K562 (cell line): ENCODE measurements around the gene UGT3A2. TPM values are rescaled to one million over a fixed set of nuclear protein-coding genes. Genes with fewer than 3 reads are reported as not detected.

ENCODE experiments used
- ATAC-seq: fragments of 200-7000 bp; cut with Tn5 transposase; 3 replicates; pipeline ENCODE4 v1.9.1; 2020; ENCODE audit warnings: moderate library complexity
- BruUV-seq: library from RNA; stranded (reverse); fragments of 400-500 nt; replicated peaks from 2 replicates; lab custom pipeline; 2021; lab: Mats Ljungman, UMichigan
- CTCF ChIA-PET: fragments of 300-600 bp; formaldehyde crosslinking; extraction: SDS; loops from one replicate; lab custom pipeline; 2021; ENCODE audit warnings: low intra/inter-chr PET ratio; lab: Yijun Ruan, JAX
- POLR2A ChIA-PET: fragments of 300-600, 350-650 bp; sonication (Branson Sonifier 250); formaldehyde crosslinking; extraction: SDS; loops from one replicate; lab custom pipeline; 2021; ENCODE audit warnings: antibody characterized with exemption, inconsistent platforms; lab: Yijun Ruan, JAX
- DNase-seq, 4 experiments: peaks; one replicate each; pipeline versions ENCODE4 v3.0.0 to v3.0.0-alpha.2; 2011 to 2018; ENCODE audit warnings: low spot score in 3 of 4, mixed read lengths in 3 of 4; ENCODE audit errors: extremely low read depth in 1 of 4
- FAIRE-seq: peaks from 2 replicates; lab custom pipeline; 2011; peaks lifted over from hg19 to GRCh38; lab: Jason Lieb, UNC
- H2AFZ ChIP-seq: 2 replicates; pipeline ENCODE4 v1.6.0; 2011; ENCODE audit warnings: low read depth, low read length, control low read depth, inconsistent platforms
- H3K27ac ChIP-seq: fragments of 200-600 bp; 3 replicates; pipeline ENCODE4 v1.8.0; 2011; ENCODE audit warnings: low read depth, mild to moderate bottlenecking, control low read depth, inconsistent platforms, low read length, moderate library complexity, mixed read lengths; ENCODE audit errors: extremely low read depth
- H3K27me3 ChIP-seq, 2 experiments: fragments of 300-600 bp in 1 of 2; 2 replicates in 1 of 2; 3 replicates in 1 of 2; pipeline versions ENCODE4 v1.6.0 to v1.8.0; 2011; ENCODE audit warnings: inconsistent platforms in 2 of 2, low read length in 2 of 2, mild to moderate bottlenecking in 1 of 2, mixed read lengths in 1 of 2, moderate library complexity in 1 of 2; ENCODE audit not compliant: control insufficient read depth in 2 of 2, insufficient read depth in 2 of 2
- H3K36me3 ChIP-seq: fragments of 300-600 bp; 3 replicates; pipeline ENCODE4 v1.8.0; 2011; ENCODE audit warnings: mild to moderate bottlenecking, low read length, inconsistent platforms; ENCODE audit not compliant: control insufficient read depth, insufficient read depth
- H3K4me1 ChIP-seq, 2 experiments: fragments of 200-600 bp in 1 of 2; replicated peaks in 1 of 2; 2 replicates in 1 of 2; 3 replicates in 1 of 2; pipeline versions ENCODE4 v1.5.1 to v1.8.0; 2011; ENCODE audit warnings: inconsistent platforms in 2 of 2, low read length in 2 of 2, mild to moderate bottlenecking in 1 of 2, mixed read lengths in 1 of 2, moderate library complexity in 1 of 2; ENCODE audit not compliant: control insufficient read depth in 2 of 2, insufficient read depth in 2 of 2
- H3K4me2 ChIP-seq: 2 replicates; pipeline ENCODE4 v1.6.1; 2011; ENCODE audit warnings: low read length, control low read depth, inconsistent platforms, mixed read lengths; ENCODE audit not compliant: insufficient read depth
- H3K4me3 ChIP-seq: fragments of 200-600 bp; sonication (generic), shearing (Covaris generic); 2 replicates; pipeline ENCODE4 v1.5.1; 2016; ENCODE audit warnings: control low read depth, inconsistent platforms
- H3K79me2 ChIP-seq: fragments of 200-600 bp; 3 replicates; pipeline ENCODE4 v1.8.0; 2011; ENCODE audit warnings: low read length, inconsistent platforms; ENCODE audit not compliant: control insufficient read depth, insufficient read depth
- H3K9ac ChIP-seq, 2 experiments: 2 replicates each; pipeline versions ENCODE4 v1.6.0 to v1.6.1; 2011; ENCODE audit warnings: low read depth in 2 of 2, low read length in 2 of 2, control low read depth in 1 of 2, inconsistent platforms in 1 of 2, mild to moderate bottlenecking in 1 of 2, mixed read lengths in 1 of 2; ENCODE audit not compliant: insufficient read depth in 1 of 2
- H3K9me1 ChIP-seq: one replicate; pipeline ENCODE4 v1.6.0; 2011; ENCODE audit warnings: inconsistent platforms, mild to moderate bottlenecking, low read length, moderate library complexity; ENCODE audit not compliant: control insufficient read depth, insufficient read depth
- H3K9me3 ChIP-seq: replicated peaks from 2 replicates; pipeline ENCODE4 v1.5.1; 2011; ENCODE audit warnings: low read depth, low read length, inconsistent platforms; ENCODE audit not compliant: control insufficient read depth, insufficient read depth
- H4K20me1 ChIP-seq: replicated peaks from 2 replicates; pipeline ENCODE4 v1.6.1; 2011; ENCODE audit warnings: low read length, inconsistent platforms, mixed read lengths; ENCODE audit not compliant: control insufficient read depth, insufficient read depth
- CHD1 ChIP-seq: fragments of 200-600 bp; sonication (generic); IDR thresholded peaks from one replicate; pipeline ENCODE4 v1.6.1; 2012; ENCODE audit warnings: mild to moderate bottlenecking, moderate library complexity, low read length, inconsistent platforms
- GABPA ChIP-seq: fragments of 200-800 bp; sonication (Bioruptor generic); conservative IDR thresholded peaks from 2 replicates; pipeline ENCODE4 v1.6.1; 2016; ENCODE audit warnings: low read depth, missing genetic modification characterization, missing compliant biosample characterization
- HLTF ChIP-seq: fragments of 450-650 bp; IDR thresholded peaks from 2 replicates; pipeline ENCODE4 v1.6.1; 2016
- LEF1 ChIP-seq: fragments of 450-650 bp; IDR thresholded peaks from 2 replicates; pipeline ENCODE4 v1.6.1; 2016; ENCODE audit warnings: mild to moderate bottlenecking
- SMARCE1 ChIP-seq: fragments of 450-650 bp; IDR thresholded peaks from 2 replicates; pipeline ENCODE4 v1.7.1; 2016; ENCODE audit warnings: mild to moderate bottlenecking
- YY1 ChIP-seq, 3 experiments: IDR thresholded peaks; 2 replicates each; pipeline ENCODE4 v1.6.1; 2011; ENCODE audit warnings: low read length in 2 of 3, mild to moderate bottlenecking in 2 of 3, moderate library complexity in 2 of 3, borderline replicate concordance in 1 of 3, control low read depth in 1 of 3, low read depth in 1 of 3; ENCODE audit not compliant: insufficient read depth in 3 of 3, insufficient replicate concordance in 2 of 3, control insufficient read depth in 1 of 3, insufficient read length in 1 of 3; ENCODE audit errors: extremely low read depth in 1 of 3
- ZC3H11A ChIP-seq: IDR thresholded peaks from 2 replicates; pipeline ENCODE4 v1.6.1; 2012; ENCODE audit warnings: low read depth, low read length, improper control_type of control experiment
- ZNF23 ChIP-seq: fragments of 250-450 bp; sonication (Bioruptor Pico); IDR thresholded peaks from 2 replicates; pipeline ENCODE4 v1.4.0; 2020; ENCODE audit warnings: mild to moderate bottlenecking
- ZNF3 ChIP-seq: fragments of 250-450 bp; sonication (Bioruptor Pico); IDR thresholded peaks from 2 replicates; pipeline ENCODE4 v1.5.0; 2021; ENCODE audit warnings: mild to moderate bottlenecking, moderate library complexity
- ZNF41 ChIP-seq: fragments of 250-450 bp; sonication (Bioruptor Pico); conservative IDR thresholded peaks from 2 replicates; pipeline ENCODE4 v1.4.0; 2020; ENCODE audit warnings: mild to moderate bottlenecking
- WGBS: fragments of 100-300 bp; shearing (Covaris generic); methylation state at CpG from one replicate; pipeline ENCODE4 v1.1.6; 2016; ENCODE audit warnings: low coverage, mixed read lengths; ENCODE audit not compliant: insufficient coverage; ENCODE audit errors: missing lambda C conversion rate; 5-methylcytosine and 5-hydroxymethylcytosine counted together
- in situ Hi-C: fragments of 300-500 bp; cut with MboI; formaldehyde crosslinking; loops from 4 replicates; pipeline ENCODE4 v1.15.0; 2018; ENCODE audit warnings: inconsistent platforms, mixed read lengths
- intact Hi-C: fragments of 100-400 bp; cut with micrococcal nuclease; formaldehyde crosslinking; loops from 2 replicates; pipeline ENCODE4 v1.14.2; 2022
- polyA plus RNA-seq, 8 experiments: library from polyadenylated mRNA; depleted of rRNA in 4 of 8; stranded (reverse) in 5 of 8; unstranded in 3 of 8; fragments of >200 nt; fragmentation: Nextera tagmentation in 2 of 8; fragmentation: Illumina TruSeq in 1 of 8; extraction: Ambion mirVana in 2 of 8; extraction: Trizol in 1 of 8; gene quantifications; 2 replicates each; pipeline versions ENCODE4 v1.2.1 to v1.2.3, GENCODE V29; 2011 to 2014; ENCODE audit warnings: inconsistent platforms in 1 of 8, missing spikeins in 1 of 8
- total RNA-seq, 7 experiments: library from RNA; depleted of rRNA in 6 of 7; stranded (reverse); fragments of >200 nt in 6 of 7; fragmentation: Illumina TruSeq in 2 of 7; extraction: Trizol in 2 of 7; gene quantifications; 2 replicates each; pipeline versions ENCODE4 v1.2.1 to v1.2.3, GENCODE V29; 2011 to 2021; ENCODE audit warnings: low replicate concordance in 1 of 7
- TF ChIP-seq, protein P1 (sequence below): sonication (generic); formaldehyde crosslinking; IDR thresholded peaks from 2 replicates; pipeline ENCODE4 v1.8.0; 2022; ENCODE audit warnings: mild to moderate bottlenecking, missing genetic modification reagents

The UGT3A2 gene
- total and polyA plus RNA-seq, 9 of the 15 experiments (the other 6 are each of a cell fraction or from before 2014, with no cell fraction given), result not detected

DNA sequence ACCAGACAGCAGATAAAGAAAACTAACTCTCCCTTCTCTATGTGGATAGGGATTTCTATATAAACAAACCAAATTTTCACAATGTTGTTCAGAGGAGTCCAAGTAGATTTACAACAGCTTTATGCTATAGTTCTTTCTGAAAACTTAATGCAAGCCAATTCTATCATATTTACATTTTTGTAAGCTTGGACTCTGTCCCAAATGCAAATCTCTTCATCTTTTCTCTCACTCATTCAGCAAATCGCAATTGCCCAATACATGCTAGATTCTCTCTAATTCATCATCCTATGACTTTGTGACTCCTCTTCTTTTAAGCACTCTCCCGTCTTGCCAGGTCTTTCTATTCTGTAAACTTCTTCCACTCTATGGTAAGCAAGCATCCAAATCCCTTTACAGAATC, 39.1 kb upstream of the UGT3A2 start:
- no peaks in the 10 kb centered on the region for H3K9me3 ChIP-seq
- FAIRE-seq (no peak), ATAC-seq (no peak), DNase-seq (no peak)
- peaks cover 30% of the 10 kb centered on the region for H3K36me3 ChIP-seq
- H3K27ac ChIP-seq, result no peak overlapping the region
- H4K20me1 ChIP-seq, result no peaks in the 10 kb centered on the region
- no TSS peak for BruUV-seq
- no peaks in the 10 kb centered on the region for H3K27me3 ChIP-seq
- H2AFZ ChIP-seq, result no peak overlapping the region
- no peaks in the 10 kb centered on the region for H3K9me1 ChIP-seq
- H3K4me2 ChIP-seq, result no peak overlapping the region
- 71% methylated on average over 2 of the region's 2 CpGs for WGBS
- H3K4me1 ChIP-seq, result no peaks in the 10 kb centered on the region
- ChIA-PET CTCF (no interaction called here), POLR2A (no interaction called here)
- TF ChIP-seq, protein P1, sequence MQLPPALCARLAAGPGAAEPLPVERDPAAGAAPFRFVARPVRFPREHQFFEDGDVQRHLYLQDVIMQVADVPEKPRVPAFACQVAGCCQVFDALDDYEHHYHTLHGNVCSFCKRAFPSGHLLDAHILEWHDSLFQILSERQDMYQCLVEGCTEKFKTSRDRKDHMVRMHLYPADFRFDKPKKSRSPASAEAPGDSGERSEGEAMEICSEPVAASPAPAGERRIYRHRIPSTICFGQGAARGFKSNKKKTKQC (CRISPR knock-in tag), result no peak
- TF ChIP-seq ZC3H11A (no peak), GABPA (no peak), ZNF3 (CRISPR knock-in tag) (no peak), HLTF (no peak), ZNF23 (CRISPR knock-in tag) (no peak), LEF1 (no peak), ZNF41 (CRISPR knock-in tag) (no peak), SMARCE1 (no peak), CHD1 (no peak), YY1 (IDR thresholded peaks at IDR 0.05; ENCODE audit: borderline replicate concordance in 1 of 3, control insufficient read depth in 1 of 3, extremely low read depth in 1 of 3, insufficient read depth in 3 of 3, insufficient read length in 1 of 3, insufficient replicate concordance in 2 of 3, low read depth in 1 of 3, low read length in 2 of 3) (no peak)
- intact Hi-C loops (no loop called here), in situ Hi-C loops (no loop called here)
- no peak overlapping the region for H3K9ac ChIP-seq
- no peak overlapping the region for H3K4me3 ChIP-seq
- no peaks in the 10 kb centered on the region for H3K79me2 ChIP-seq
